NCI-H1417 (cell line): ENCODE results near the gene RPS6KB2.

Source experiments
- DNase-seq, 3 experiments: peaks; one replicate each; lab custom pipeline; 2025; lab: John Stamatoyannopoulos, UW

The RPS6KB2 gene

GRCh38 chr11:67428052-67429001 lies at the start of gene RPS6KB2:
Gene RPS6KB2, plus strand, starts transcription at chr11:67428494. Its CDS starts 52 bp downstream, at chr11:67428546.
- DNase-seq = peak; percentile 97 to 99 (median 97)

DNA sequence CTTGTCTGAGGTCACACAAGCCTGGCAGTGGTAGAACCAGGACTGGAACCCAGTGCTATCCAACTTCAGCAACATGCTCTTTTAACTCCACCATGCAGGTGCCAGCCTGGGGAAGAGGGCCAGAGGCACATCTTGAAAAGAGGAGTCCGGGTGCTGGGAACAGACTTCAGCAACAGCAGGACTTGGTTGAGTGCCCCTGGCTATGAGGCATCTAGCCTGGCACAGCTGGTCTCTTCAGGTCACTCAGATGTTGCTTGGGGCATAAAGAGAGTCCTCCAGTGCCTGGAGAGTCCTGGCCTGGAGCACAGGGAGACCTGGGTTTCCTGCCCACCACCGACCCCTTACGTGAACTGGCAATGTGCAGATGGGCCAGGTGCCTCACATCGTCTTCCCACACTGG lies 49.8 kb upstream of the RPS6KB2 start:
- no peak for DNase-seq

DNA sequence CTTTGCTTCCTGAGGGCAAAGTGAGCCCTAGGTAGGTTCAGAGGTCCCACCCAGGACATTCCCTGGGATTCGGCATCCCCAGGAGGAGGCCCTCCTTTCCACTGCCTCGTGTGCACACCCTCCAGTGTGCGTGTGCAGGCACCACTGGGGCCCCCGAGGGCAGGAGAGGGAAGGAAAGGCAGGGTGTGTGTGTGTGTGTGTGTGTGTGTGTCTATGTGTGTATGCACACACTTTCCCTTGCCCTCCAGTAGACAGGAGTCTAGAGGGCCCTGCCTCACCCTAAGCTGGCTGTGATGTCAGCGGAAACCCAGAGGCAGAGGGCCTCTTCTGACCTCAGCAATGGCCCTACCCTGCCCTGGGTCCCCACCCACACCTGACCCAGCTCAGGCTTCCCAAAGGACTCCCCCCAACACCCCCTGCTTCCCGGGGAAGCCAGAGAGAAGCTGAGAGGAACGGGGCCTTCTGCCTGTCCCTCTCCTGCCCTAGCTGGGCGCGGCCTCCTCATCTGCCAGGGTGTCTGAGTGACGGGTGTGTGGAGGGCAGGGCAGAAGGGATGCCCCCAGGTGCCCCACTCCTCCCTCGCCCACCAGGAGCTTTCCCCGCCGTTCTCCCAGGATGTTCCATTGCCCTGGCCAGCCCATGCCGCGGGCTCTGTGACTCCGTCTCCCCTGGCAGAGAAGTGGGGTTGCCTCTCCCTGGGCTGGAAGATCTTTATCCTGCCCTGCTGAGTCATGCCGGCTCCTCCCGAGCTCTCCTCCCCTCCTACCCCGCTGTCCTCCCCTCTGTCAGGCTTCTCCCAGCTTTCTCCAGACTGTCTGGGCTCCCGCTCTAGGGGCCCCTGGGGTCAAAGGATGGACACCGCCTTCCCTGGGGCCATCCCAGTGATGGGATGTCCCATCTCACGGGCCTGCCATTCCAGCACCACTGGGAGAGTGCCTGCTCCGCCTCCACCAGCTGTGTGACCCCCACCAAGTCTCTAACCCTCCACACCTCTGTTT lies 48.9 kb upstream of the RPS6KB2 start:
- no peak for DNase-seq

DNA sequence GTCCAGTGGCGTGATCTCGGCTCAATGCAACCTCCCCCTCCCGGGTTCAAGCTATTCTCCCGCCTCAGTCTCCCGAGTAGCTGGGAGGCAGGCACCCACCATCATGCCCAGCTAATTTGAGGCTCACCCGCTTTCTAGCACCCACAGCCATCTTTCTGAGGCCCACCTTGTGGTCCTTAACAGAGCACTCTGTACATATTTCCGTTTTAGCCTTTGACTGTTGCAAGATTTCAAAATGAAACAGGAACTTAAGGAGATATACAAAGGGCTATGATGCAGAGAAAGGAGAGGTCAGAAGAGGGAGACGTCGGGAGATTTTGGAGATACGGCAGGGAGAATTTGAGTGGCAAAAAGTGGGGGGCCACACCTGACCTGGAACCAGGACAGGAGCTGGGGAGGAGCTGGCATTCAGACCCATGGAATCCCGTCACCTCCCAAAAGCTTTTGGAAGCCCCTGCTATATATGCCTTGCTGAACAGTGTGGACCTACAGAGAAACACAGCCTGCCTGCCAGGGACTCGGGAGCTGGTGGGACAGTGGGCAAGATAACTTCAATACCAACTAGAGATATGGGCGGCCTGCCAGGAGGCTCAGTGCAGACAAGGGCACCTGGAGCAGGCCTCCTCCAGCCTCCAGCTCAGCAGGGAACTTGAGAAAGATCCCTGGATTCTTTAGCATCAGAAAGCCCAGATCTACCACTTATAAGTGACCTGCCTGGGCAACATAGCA lies 46.9 kb upstream of the RPS6KB2 start:
- no peak for DNase-seq

DNA sequence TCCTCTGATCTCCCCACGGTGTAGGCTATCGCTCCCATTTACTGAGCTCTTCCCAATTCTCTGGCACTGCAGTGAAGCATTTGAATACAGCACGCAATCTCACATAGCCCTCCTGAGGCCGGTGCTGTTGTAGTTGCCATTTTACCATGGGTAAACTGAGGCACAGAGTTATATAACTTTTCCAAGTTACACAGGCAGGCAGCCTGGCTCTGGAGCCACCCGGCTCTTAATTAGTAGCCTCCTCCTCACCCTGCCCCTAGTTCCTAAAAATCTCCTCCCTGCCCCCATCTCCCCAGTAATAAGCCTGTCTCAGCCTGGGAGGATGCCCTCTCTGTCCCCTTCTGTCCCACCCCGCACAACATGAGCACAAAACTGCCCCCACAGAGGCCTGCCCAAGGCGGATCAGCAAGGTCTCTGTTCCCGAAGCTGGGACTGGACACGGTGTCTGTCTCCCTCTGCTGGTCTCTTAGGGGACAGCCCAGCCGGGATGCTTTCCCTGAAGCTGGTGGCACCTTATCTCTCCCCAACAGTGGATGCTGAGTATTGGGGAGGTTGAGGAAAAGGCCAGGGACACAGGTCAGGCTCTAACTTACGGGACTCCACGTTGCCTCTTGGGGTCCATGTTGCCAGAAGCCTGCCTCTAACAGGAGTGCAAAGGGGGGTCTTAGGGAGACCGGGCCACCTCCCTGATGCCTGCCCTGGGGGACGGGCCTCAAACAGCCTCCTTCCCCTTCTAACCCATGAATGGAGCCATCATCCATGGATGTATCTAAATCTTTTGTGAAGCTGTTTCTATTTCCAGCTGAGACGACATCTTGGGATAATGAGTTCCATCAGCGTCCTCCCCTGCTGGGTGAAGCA lies 45.8 kb upstream of the RPS6KB2 start:
- peak; percentile 65 to 84 (median 68) for DNase-seq

DNA sequence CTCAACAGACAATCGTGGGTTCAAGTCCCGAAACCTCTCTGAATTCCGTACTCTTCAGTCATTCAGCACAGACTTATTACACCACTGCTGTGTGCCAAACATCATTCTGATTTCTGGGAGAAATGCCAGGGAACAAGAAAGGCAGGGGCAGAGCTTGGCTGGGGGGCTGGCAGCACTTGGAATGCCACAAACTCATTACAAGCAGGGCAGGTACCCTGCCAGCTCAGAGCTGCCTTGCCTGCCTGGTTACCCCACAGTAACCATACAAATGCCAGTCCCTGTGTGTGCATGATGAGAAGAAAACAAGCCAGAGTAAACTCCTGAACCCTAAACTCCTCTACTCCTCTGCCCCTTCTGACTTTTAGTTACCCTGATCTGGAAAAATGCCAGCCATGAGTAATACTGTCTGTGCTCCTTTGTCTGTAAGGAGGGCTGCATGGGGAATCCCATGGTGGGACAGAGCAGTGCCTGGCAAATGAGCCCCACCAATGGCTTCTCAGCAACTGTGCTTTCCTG lies 43.4 kb upstream of the RPS6KB2 start:
- DNase-seq = no peak

- DNase-seq = no peak
These were observed 41.2 kb upstream of the RPS6KB2 start for GRCh38 chr11:67387069-67387468.

- no peak for DNase-seq
These were observed 40.8 kb upstream of the RPS6KB2 start for GRCh38 chr11:67387518-67387917.

GRCh38 chr11:67389477-67389876 lies 38.8 kb upstream of the RPS6KB2 start:
- DNase-seq = peak in 1 of 3 experiments; percentile 59

DNA sequence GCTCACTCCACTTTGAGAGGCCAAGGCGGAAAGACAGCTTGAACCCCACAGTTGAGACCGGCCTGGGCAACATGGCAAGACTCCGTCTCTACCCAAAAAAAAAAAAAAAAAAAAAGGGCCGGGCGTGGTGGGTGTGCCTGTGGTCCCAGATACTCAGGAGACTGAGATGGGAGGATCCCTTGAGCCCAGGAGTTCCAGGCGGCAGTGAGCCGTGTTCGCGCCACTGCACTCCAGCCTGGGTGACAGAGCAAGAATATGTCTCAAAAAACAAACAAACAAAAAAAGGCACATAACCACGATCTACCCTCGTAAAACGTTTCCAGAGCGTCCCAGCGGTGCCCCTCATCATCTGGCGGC lies 37.4 kb upstream of the RPS6KB2 start:
- DNase-seq = no peak

- DNase-seq = peak; percentile 97 to 98 (median 97)
These were observed 36.8 kb upstream of the RPS6KB2 start, which contains the start of gene RAD9A for GRCh38 chr11:67391304-67392182. Gene RAD9A, plus strand, starts transcription at chr11:67391986. Its CDS starts 59 bp downstream, at chr11:67392045.

DNA sequence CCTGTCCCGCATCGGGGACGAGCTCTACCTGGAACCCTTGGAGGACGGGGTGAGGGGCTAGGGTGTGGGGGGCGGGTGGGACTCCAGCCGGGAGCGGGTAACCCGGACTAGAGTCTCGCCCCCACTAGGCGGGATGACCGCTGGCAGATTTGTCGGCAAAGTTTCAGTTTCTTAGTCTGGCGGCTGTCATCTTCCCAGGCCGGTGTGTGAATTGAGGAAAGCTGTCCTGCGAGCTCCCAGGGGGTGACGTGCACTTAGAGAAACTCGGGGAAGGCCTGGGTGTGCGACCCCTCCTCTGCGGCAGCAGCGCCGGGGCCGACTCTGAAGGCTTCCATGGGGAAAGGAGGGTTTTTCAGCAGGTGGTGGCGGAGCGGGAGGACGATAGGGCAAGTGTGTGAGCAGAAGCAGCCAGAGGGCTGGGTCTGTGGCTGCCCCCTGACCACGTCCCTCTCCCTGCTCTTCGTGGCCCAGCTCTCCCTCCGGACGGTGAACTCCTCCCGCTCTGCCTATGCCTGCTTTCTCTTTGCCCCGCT lies 36.0 kb upstream of the RPS6KB2 start:
- DNase-seq = no peak

- no peak for DNase-seq
These were observed 34.9 kb upstream of the RPS6KB2 start for GRCh38 chr11:67393437-67393836.

- DNase-seq = no peak
These were observed 34.3 kb upstream of the RPS6KB2 start for GRCh38 chr11:67393990-67394389.

DNA sequence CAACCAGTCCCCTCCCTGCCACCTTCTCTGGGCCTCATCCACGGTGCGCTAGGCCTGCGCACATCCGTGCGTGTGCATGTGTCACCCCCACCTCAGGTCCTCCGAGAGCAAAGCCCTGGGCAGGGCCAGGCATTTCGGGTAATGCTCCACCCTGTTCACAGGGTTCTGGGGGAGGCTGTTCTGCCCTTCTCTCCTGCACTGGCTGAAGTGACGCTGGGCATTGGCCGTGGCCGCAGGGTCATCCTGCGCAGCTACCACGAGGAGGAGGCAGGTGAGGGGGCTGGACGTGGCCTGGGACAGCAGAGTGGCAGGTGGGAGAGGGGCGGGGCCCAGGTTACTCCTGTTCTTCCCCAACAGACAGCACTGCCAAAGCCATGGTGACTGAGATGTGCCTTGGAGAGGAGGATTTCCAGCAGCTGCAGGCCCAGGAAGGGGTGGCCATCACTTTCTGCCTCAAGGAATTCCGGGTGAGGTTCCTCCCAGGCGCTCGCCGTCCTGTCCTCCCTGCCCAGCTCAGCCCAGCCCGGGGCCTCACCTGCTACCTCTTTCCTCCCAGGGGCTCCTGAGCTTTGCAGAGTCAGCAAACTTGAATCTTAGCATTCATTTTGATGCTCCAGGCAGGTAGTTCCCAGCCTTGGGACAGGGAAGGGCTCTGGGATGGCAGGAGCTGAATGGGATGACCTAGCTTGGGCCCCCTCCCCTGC lies 32.6 kb upstream of the RPS6KB2 start:
- no peak for DNase-seq

DNA sequence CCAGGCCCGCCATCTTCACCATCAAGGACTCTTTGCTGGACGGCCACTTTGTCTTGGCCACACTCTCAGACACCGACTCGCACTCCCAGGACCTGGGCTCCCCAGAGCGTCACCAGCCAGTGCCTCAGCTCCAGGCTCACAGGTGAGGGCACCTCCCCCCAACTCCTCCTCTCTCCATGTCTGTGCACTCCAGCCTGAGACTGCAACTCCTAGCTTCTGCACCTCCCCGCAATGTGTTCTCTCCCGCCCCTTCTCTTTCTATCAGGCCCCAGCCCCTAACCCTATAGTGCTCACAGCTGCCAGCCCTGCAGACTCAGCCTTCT lies 32.1 kb upstream of the RPS6KB2 start:
- DNase-seq = no peak

GRCh38 chr11:67396587-67397389 lies 31.5 kb upstream of the RPS6KB2 start:
- DNase-seq = no peak

DNA sequence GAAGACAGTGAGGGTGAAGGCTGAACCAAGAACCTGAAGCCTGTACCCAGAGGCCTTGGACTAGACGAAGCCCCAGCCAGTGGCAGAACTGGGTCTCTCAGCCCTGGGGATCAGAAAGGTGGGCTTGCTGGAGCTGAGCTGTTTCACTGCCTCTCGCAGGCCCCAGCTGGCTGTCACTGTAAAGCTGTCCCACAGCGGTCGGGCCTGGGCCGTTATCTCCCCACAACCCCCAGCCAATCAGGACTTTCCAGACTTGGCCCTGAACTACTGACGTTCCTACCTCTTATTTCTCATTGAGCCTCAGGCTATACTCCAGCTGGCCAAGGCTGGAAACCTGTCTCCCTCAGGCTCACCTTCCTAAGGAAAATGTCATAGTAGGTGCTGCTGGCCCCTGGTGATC lies 30.8 kb upstream of the RPS6KB2 start:
- no peak for DNase-seq
